Nephron (organoid): Measurements from ENCODE around the gene GLDN.
"Not testable (repeated sequence)": the region's sequence is repeated elsewhere in the genome, so short reads cannot be mapped to it uniquely, and the experiment has no call there.

Experiments
- H3K27ac Mint-ChIP-seq, 3 experiments: 2 replicates each; pipeline ENCODE4 v1.8.0; 2020; ENCODE audit warnings: mixed read lengths in 3 of 3, mild to moderate bottlenecking in 2 of 3, moderate library complexity in 1 of 3
- H3K27me3 Mint-ChIP-seq: 2 replicates; pipeline ENCODE4 v1.8.0; 2021; ENCODE audit warnings: low read depth, mild to moderate bottlenecking, moderate library complexity, mixed read lengths
- H3K36me3 Mint-ChIP-seq: 2 replicates; pipeline ENCODE4 v1.8.0; 2020; ENCODE audit warnings: low read depth, mixed read lengths
- H3K4me1 Mint-ChIP-seq: 2 replicates; pipeline ENCODE4 v1.8.0; 2020; ENCODE audit warnings: mixed read lengths
- H3K4me3 Mint-ChIP-seq, 3 experiments: 2 replicates each; pipeline ENCODE4 v1.8.0; 2020; ENCODE audit warnings: mild to moderate bottlenecking in 3 of 3, mixed read lengths in 3 of 3, moderate library complexity in 2 of 3
- H3K9me3 Mint-ChIP-seq: 2 replicates; pipeline ENCODE4 v1.8.0; 2020; ENCODE audit warnings: mixed read lengths
- TF ChIP-seq, protein P1 (sequence below), 3 experiments: fragments of 200-600 bp; sonication (generic); IDR thresholded peaks; one replicate each; pipeline ENCODE4 v1.5.0; 2021; ENCODE audit warnings: antibody characterized with exemption in 3 of 3; ENCODE audit not compliant: unreplicated experiment in 3 of 3

Gene GLDN

DNA sequence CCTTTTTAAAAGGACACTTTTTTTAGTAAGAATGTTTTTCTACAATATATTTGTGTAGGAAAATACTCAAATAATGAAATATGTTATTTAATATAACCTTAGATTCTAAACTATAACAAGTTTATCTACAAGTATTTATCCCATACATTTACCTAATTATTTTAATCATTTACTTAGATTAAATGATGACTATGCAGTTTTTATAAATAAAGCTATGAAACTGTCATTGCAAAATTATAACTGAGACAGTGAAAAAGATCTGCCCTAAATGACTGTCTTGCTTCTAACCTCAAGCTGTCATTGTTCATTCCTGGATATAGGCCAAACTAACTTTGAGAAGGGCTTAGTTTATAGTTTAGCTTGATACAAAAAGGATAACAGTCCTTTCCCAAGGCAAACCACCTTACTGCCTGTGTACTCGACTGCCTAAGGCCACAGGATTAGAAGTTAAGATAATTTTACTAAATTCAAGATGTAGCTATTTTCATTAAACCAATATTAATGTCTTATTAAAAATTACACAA lies 84.1 kb downstream of the GLDN start:
- Mint-ChIP-seq H3K4me3 (no peak overlapping the region), H3K36me3 (no peaks in the 10 kb centered on the region), H3K4me1 (no peaks in the 10 kb centered on the region), H3K9me3 (peaks cover 4% of the 10 kb centered on the region), H3K27me3 (no peaks in the 10 kb centered on the region), H3K27ac (no peak overlapping the region)
- TF ChIP-seq, protein P1, sequence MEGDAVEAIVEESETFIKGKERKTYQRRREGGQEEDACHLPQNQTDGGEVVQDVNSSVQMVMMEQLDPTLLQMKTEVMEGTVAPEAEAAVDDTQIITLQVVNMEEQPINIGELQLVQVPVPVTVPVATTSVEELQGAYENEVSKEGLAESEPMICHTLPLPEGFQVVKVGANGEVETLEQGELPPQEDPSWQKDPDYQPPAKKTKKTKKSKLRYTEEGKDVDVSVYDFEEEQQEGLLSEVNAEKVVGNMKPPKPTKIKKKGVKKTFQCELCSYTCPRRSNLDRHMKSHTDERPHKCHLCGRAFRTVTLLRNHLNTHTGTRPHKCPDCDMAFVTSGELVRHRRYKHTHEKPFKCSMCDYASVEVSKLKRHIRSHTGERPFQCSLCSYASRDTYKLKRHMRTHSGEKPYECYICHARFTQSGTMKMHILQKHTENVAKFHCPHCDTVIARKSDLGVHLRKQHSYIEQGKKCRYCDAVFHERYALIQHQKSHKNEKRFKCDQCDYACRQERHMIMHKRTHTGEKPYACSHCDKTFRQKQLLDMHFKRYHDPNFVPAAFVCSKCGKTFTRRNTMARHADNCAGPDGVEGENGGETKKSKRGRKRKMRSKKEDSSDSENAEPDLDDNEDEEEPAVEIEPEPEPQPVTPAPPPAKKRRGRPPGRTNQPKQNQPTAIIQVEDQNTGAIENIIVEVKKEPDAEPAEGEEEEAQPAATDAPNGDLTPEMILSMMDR (IDR thresholded peaks at IDR 0.05; ENCODE audit: unreplicated experiment in 3 of 3), result no peak

DNA sequence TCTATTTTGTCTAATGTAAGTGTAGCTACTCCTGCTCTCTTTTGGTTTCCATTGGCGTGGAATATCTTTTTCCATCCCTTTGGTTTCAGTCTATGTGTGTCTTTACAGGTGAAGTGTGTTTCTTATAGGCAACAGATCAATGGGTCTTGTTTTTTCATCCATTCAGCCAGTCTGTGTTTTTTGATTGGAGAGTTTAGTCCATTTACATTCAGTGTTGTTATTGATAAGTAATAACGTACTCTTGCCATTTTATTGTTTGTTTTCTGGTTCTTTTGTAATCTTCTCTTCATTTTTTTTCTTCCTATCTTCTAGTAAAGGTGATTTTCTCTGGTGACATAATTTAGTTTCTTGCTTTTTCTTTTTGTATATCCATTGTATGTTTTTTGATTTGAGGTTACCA lies 97.1 kb downstream of the GLDN start:
- H3K9me3 Mint-ChIP-seq, result peaks cover 19% of the 10 kb centered on the region
- H3K36me3 Mint-ChIP-seq, result no peaks in the 10 kb centered on the region
- H3K27me3 Mint-ChIP-seq, result no peaks in the 10 kb centered on the region
- TF ChIP-seq, protein P1 (IDR thresholded peaks at IDR 0.05; ENCODE audit: unreplicated experiment in 3 of 3), result no peak
- H3K4me3 Mint-ChIP-seq, result no peak overlapping the region
- H3K4me1 Mint-ChIP-seq, result no peaks in the 10 kb centered on the region
- no peak overlapping the region for H3K27ac Mint-ChIP-seq

DNA sequence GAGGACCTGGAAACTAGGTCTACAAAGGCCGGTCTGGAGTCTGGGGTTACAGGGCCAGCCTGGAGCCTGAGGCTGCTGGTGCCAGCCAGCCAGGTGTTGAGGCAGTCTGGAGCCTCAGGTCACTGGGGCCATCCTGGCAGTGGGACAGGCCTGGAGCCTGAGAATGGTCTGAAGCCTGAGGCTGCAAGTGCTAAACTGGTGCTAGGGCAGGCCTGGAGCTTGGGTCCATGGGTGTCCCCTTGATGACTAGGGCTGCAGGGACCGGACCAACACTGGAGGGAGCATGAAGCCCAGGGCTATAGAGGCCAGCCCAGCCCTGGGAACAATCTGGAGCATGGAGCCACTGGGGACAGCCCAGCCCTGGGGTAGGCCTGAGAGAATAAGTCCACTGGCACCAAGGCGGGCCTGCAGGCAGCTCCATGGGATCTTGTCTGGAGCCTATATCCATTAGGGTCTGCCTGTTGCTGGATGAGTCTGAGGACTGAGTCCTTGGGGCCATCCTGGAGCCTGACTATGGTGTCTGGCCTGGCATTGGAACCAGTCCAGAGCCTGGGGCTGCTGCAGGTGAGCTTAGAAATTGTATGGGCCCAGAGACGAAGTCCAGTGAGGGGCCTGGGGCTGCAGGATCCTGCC lies 101.9 kb downstream of the GLDN start:
- peaks cover 32% of the 10 kb centered on the region for H3K36me3 Mint-ChIP-seq
- H3K9me3 Mint-ChIP-seq, result peaks cover 16% of the 10 kb centered on the region
- TF ChIP-seq, protein P1 (IDR thresholded peaks at IDR 0.05; ENCODE audit: unreplicated experiment in 3 of 3), result no peak
- no peak overlapping the region for H3K4me3 Mint-ChIP-seq
- H3K27me3 Mint-ChIP-seq, result no peaks in the 10 kb centered on the region
- no peaks in the 10 kb centered on the region for H3K4me1 Mint-ChIP-seq
- H3K27ac Mint-ChIP-seq, result no peak overlapping the region

DNA sequence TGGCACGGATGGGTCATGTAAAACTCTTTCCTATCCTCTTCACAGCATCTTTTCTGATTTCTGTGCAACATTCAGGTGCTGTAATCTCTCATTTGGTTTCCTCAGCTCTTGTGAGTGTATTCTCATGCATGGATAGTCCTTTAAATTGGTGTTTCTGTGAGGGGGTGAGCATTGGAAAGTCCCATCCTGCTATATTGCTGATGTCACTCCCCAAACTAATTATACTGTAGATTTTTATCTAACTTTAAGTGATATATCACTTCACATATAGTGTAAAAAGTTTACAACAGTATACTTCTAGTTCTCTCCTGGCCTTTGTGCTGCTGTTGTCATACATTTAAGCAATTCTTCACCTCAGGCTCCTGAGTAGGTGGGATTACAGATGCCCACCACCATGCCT lies 102.7 kb downstream of the GLDN start:
- TF ChIP-seq, protein P1 (IDR thresholded peaks at IDR 0.05; ENCODE audit: unreplicated experiment in 3 of 3), result no peak
- Mint-ChIP-seq H3K36me3 (peaks cover 34% of the 10 kb centered on the region), H3K4me1 (no peaks in the 10 kb centered on the region), H3K4me3 (no peak overlapping the region), H3K27me3 (no peaks in the 10 kb centered on the region), H3K9me3 (peaks cover 12% of the 10 kb centered on the region), H3K27ac (no peak overlapping the region)

DNA sequence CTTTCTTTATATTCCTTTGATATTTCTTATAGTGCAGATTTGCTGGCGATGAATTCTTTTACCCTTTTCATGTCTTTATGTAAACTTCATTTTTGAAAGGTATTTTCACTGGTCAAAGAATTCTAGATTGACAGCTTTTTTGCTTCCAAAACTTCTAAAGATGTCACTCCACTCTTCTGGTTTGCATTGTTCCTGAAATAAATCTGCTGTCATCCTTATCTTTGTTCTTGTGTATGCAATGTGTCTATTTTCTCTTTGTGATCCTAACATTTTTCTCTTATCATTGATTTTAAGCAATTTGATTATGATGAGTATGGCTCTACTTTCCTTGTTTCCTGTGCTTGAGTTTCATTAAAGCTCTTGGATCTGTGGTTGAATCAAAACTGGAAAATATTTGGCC lies 103.4 kb downstream of the GLDN start:
- Mint-ChIP-seq H3K27ac (no peak overlapping the region), H3K27me3 (no peaks in the 10 kb centered on the region), H3K4me1 (no peaks in the 10 kb centered on the region), H3K9me3 (peaks cover 11% of the 10 kb centered on the region), H3K36me3 (peaks cover 41% of the 10 kb centered on the region), H3K4me3 (no peak overlapping the region)
- TF ChIP-seq, protein P1 (IDR thresholded peaks at IDR 0.05; ENCODE audit: unreplicated experiment in 3 of 3), result no peak

DNA sequence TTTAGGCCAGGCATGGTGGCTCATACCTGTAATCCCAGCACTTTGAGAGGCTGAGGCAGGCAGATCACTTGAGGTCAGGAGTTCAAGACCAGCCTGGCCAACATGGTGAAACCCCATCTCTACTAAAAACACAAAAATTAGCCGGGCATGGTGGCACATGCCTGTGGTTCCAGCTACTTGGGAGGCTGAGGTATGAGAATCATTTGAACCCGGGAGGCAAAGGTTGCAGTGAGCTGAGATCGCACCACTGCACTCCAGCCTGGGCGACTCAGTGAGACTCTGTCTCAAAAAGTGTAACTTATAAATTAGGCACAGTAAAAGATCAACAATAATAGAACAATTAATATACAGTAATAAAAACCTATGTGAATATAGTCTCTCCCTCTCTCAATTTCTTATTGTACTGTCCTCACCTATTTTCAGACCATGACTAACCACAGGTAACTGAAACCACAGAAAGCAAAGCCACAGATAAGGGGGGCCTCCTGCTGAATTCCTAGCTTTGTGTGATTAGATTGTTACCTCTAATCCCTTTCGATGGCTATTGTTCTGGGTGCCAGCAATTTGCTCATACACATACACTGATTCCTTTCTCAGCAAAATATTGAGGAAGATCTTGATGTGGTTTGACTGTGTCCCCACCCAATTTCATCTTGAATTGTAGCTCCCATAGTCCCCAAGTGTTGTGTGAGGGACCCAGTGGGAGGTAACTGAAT lies 104.7 kb downstream of the GLDN start:
- H3K9me3 Mint-ChIP-seq, H3K27ac Mint-ChIP-seq, H3K4me3 Mint-ChIP-seq, H3K27me3 Mint-ChIP-seq, H3K4me1 Mint-ChIP-seq: not testable (repeated sequence)
- H3K36me3 Mint-ChIP-seq, result peaks cover 52% of the 10 kb centered on the region
